Activated CD8-positive, alpha-beta memory T cell treated with anti-CD3 and anti-CD28 coated beads, Interleukin-2, amount 10 ng/mL, durations not matched to agents 7 days and 5 days (primary cell): Measurements from ENCODE around the gene USO1. TPM values are rescaled to one million over a fixed set of nuclear protein-coding genes. Genes with fewer than 3 reads are reported as not detected.
"Not testable (repeated sequence)": the region's sequence is repeated elsewhere in the genome, so short reads cannot be mapped to it uniquely, and the experiment has no call there.

Experiments
- ATAC-seq: fragments of 150-1000 bp; cut with Tn5 transposase; one replicate; pipeline ENCODE4 v1.10.0; 2021; ENCODE audit warnings: moderate library complexity
- CTCF ChIA-PET: fragments of 350-600 bp; sonication (Branson Sonifier 250); formaldehyde crosslinking; loops from one replicate; lab custom pipeline; 2021; ENCODE audit warnings: antibody characterized with exemption; lab: Charles Lee
- DNase-seq: peaks from one replicate; pipeline ENCODE4 v3.0.0-alpha.2; 2020
- H3K27ac Mint-ChIP-seq: one replicate; pipeline ENCODE4 v1.8.0; 2021; ENCODE audit warnings: mild to moderate bottlenecking, mixed read lengths
- H3K27me3 Mint-ChIP-seq: one replicate; pipeline ENCODE4 v1.8.0; 2021; ENCODE audit warnings: mixed read lengths
- H3K36me3 Mint-ChIP-seq: one replicate; pipeline ENCODE4 v1.8.0; 2021; ENCODE audit warnings: mild to moderate bottlenecking, mixed read lengths
- H3K4me1 Mint-ChIP-seq: one replicate; pipeline ENCODE4 v1.8.0; 2021; ENCODE audit warnings: mixed read lengths
- H3K4me3 Mint-ChIP-seq: one replicate; pipeline ENCODE4 v1.8.0; 2021; ENCODE audit warnings: mild to moderate bottlenecking, moderate library complexity, mixed read lengths
- H3K9me3 Mint-ChIP-seq: one replicate; pipeline ENCODE4 v1.8.0; 2022; ENCODE audit warnings: low read depth, mixed read lengths
- total RNA-seq, 2 experiments: library from RNA; stranded (reverse); gene quantifications; one replicate each; pipeline ENCODE4 v1.2.3, GENCODE V29; 2021

Gene USO1
- total RNA-seq, 2 experiments from 2014 or later = 30.1 to 43.1 TPM

DNA sequence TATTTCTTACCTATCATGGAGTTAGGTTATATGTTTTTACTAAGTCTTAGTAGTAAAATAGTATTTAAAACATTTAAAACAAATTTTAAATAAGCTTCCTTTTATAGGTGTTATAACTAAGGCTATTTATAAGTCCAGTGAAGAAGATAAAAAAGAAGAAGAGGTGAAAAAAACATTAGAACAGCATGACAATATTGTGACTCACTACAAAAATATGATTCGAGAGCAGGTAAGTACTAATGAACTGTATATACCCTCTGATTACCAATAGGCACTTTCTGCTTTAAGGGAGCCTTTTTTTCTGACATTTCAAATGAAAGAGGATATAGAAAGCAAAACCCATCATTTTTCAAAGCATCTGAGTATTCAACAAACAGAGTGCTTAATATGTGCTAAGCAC lies 76.6 kb downstream of the USO1 start:
- peaks cover 28% of the 10 kb centered on the region for H3K36me3 Mint-ChIP-seq
- ATAC-seq = no peak
- no peak overlapping the region for H3K27ac Mint-ChIP-seq
- no peak overlapping the region for H3K4me3 Mint-ChIP-seq
- H3K27me3 Mint-ChIP-seq = no peaks in the 10 kb centered on the region
- CTCF ChIA-PET = interaction anchor here (0.7 kb wide), 1 partner anchor 10 kb away, joined by 3 read pairs; no protein-coding TSS in a partner anchor
- DNase-seq = no peak
- no peaks in the 10 kb centered on the region for H3K4me1 Mint-ChIP-seq
- no peaks in the 10 kb centered on the region for H3K9me3 Mint-ChIP-seq

DNA sequence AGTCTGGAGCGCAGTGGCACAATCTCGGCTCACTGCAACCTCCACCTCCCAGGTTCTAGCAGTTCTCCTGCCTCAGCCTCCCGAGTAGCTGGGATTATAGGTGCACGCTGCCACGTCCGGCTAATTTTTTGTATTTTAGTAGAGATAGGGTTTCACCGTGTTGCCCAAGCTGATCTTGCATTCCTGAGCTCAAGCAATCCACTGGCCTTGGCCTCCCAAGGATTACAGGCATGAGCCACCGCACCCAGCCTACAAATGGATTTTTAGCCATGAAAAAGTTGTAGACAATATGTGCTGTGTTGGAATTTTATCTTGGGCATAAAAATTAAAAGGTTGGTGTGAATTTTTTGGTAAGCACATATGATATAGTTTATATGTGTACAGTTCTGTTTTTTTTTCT lies 81.7 kb downstream of the USO1 start:
- DNase-seq, H3K4me3 Mint-ChIP-seq, H3K9me3 Mint-ChIP-seq, H3K4me1 Mint-ChIP-seq, H3K27me3 Mint-ChIP-seq, CTCF ChIA-PET, H3K27ac Mint-ChIP-seq, ATAC-seq: not testable (repeated sequence)
- peaks cover 36% of the 10 kb centered on the region for H3K36me3 Mint-ChIP-seq

DNA sequence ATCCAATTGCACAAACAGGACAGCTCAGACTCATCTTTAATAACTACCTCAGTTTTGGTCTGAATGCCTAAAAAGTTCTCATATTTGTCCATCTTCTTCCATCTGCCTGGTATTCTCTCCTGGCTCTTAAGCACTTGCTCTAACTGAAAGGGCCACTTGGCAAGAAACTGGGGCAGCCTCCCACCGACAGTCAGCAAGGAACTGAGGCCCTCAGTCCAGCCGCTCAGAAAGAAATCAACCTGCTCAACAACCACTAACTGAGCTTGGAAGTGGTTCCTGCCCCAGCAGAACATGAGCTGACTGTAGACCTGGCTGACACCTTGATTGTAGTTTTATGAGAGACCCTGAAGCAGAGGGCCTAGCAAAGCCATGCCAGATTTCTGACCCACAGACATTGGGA lies 93.5 kb downstream of the USO1 start:
- ATAC-seq = no peak
- Mint-ChIP-seq H3K4me3 (no peak overlapping the region), H3K36me3 (peaks cover 22% of the 10 kb centered on the region), H3K4me1 (no peaks in the 10 kb centered on the region), H3K9me3 (no peaks in the 10 kb centered on the region), H3K27me3 (no peaks in the 10 kb centered on the region), H3K27ac (no peak overlapping the region)
- no peak for DNase-seq
- CTCF ChIA-PET = no interaction called here

DNA sequence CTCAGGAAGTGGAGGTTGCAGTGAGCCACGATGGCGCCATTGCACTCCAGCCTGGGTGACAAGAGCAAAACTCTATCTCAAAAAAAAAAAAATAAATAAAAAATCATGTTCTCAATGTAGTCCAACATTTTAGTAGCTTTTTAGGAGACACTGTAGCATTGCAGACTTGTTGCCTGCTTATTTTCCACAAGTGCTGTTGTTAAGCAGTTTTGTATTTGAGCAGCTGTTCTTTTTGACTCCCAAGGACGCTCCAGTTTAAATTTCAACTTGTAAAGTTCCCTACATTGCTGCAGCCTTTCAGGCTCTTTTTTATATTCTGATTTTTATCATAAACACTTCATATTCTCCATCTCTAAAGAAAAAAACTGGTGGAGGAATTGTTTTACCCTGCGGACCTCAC lies 94.7 kb downstream of the USO1 start:
- Mint-ChIP-seq H3K27ac (no peak overlapping the region), H3K27me3 (no peaks in the 10 kb centered on the region), H3K4me3 (no peak overlapping the region), H3K4me1 (no peaks in the 10 kb centered on the region), H3K9me3 (no peaks in the 10 kb centered on the region), H3K36me3 (peaks cover 18% of the 10 kb centered on the region)
- DNase-seq (no peak), ATAC-seq (no peak)
- CTCF ChIA-PET = no interaction called here

DNA sequence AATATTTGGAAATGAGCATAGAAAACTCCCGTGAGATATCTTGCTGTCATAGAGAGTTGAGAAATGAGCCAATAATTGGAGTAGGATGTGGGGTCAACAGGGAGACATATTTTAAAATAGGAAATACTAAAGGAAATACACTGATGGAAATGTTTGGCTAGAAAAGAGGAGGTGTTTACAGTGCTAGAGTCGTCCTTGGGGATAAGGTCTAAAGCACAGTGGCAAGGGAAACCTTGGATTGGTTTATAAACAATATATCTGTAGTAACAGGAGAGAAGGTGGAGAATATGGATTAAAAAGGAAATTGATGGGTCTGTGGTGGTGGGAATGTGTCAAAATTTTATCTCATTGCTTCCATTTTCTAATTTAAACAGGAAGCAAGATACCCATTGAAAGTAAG lies 95.8 kb downstream of the USO1 start:
- CTCF ChIA-PET = no interaction called here
- H3K27ac Mint-ChIP-seq = no peak overlapping the region
- no peak for ATAC-seq
- no peak for DNase-seq
- no peak overlapping the region for H3K4me3 Mint-ChIP-seq
- H3K4me1 Mint-ChIP-seq = no peaks in the 10 kb centered on the region
- H3K9me3 Mint-ChIP-seq = no peaks in the 10 kb centered on the region
- peaks cover 9% of the 10 kb centered on the region for H3K36me3 Mint-ChIP-seq
- no peaks in the 10 kb centered on the region for H3K27me3 Mint-ChIP-seq

DNA sequence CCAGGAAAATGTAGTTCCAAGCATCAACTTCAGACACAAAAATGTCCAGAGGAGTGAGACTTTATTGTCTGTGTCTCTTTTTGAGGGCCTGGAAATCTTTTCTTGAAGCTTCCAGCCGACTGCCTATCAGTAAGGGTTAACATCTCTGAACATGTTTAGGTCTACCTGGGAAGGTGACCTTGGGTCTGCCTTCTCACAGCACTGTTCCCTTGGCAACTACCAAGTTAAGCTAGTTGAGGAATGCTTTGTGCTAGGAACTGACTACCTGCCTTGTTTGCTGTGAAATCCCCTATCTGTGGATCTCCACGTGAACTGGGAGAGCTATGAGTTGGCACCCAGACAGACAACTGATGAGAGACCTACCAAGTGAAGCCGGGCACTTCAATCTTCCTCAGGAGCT lies 96.3 kb downstream of the USO1 start:
- Mint-ChIP-seq H3K4me1 (no peaks in the 10 kb centered on the region), H3K4me3 (no peak overlapping the region), H3K36me3 (peaks cover 5% of the 10 kb centered on the region), H3K9me3 (no peaks in the 10 kb centered on the region), H3K27me3 (no peaks in the 10 kb centered on the region), H3K27ac (no peak overlapping the region)
- ATAC-seq (no peak), DNase-seq (no peak)
- CTCF ChIA-PET = no interaction called here

DNA sequence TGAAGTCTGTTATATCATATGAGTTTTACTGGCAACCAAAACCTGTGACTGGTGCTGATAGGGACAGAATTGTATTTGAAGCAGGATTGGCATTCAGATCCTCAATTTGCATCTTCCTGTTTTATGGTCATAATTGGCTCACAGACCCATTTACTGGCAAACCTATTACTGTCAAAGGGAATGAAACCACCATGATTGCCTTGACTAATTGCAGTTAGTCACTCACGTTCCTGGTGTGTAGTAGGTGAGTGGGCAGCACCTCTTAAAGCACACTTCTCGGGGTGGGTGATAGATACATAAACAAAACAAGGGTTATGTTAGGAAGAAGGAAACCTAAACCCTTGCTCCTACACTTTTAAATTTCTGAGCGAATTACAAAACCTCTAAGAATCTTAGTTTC lies 96.8 kb downstream of the USO1 start:
- CTCF ChIA-PET = no interaction called here
- ATAC-seq (no peak), DNase-seq (no peak)
- Mint-ChIP-seq H3K4me3 (no peak overlapping the region), H3K27me3 (no peaks in the 10 kb centered on the region), H3K4me1 (no peaks in the 10 kb centered on the region), H3K9me3 (no peaks in the 10 kb centered on the region), H3K36me3 (peaks cover 2% of the 10 kb centered on the region), H3K27ac (no peak overlapping the region)

DNA sequence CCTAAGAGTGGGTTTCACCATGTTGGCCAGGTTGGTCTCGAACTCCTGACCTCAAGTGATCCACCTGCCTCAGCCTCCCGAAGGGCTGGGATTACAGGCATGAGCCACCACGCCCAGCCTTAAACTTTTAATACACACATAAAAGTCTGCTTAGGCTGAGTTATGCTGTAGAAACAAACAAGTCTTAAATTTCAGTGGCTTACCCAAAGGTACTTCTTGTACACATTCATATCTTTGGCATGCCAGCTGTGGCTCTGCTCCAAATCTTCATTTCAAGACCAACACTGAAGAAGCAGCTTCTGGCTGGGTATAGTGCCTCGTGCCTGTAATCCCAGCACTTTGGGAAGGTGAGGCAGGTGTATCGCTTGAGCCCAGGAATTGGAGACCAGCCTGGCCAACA lies 97.6 kb downstream of the USO1 start:
- ATAC-seq (no peak), DNase-seq (no peak)
- Mint-ChIP-seq H3K36me3 (no peaks in the 10 kb centered on the region), H3K9me3 (no peaks in the 10 kb centered on the region), H3K4me1 (no peaks in the 10 kb centered on the region), H3K4me3 (no peak overlapping the region), H3K27ac (no peak overlapping the region), H3K27me3 (no peaks in the 10 kb centered on the region)
- CTCF ChIA-PET = no interaction called here

DNA sequence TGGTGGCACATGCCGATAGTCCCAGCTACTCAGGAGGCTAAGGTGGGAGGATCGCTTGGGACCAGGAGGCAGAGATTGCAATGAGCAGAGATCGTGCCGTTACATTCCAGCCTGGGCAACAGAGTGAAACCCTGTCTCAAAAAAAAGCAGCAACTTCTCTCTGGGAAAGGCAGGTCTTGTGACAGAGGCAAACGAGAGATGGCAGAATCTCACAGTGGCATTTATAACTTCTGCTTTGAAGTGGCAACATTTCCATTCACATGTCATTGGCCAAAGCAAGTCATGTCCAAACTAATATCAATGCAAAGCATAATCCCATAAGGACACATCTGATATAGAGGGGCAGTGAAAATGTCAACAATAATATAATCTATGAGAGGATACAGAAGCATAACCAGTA lies 98.0 kb downstream of the USO1 start:
- Mint-ChIP-seq H3K9me3 (no peaks in the 10 kb centered on the region), H3K4me3 (no peak overlapping the region), H3K4me1 (no peaks in the 10 kb centered on the region), H3K36me3 (no peaks in the 10 kb centered on the region), H3K27me3 (no peaks in the 10 kb centered on the region), H3K27ac (no peak overlapping the region)
- CTCF ChIA-PET = interaction anchor here (0.6 kb wide), 1 partner anchor 127 kb away, joined by 4 read pairs; no protein-coding TSS in a partner anchor
- ATAC-seq (no peak), DNase-seq (no peak)

DNA sequence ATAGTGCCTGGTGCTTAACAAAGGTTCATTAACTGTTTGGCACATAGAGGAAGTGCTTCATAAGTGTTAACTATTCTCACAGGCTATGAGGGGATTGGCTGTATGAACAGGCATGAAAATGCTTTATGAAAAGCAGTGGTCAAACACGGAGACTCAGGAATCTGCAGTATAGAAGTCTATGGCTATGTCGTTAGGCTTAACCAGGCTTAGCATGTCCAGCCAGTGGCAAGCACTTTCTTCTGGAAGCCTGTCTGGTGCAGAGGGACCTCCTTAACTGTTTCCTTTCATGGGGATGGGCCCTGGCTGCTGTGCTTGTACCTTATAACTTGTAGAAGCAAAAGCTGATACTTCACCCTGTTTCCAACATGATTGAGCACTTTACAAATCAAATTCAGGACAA lies 99.4 kb downstream of the USO1 start:
- H3K36me3 Mint-ChIP-seq = no peaks in the 10 kb centered on the region
- H3K9me3 Mint-ChIP-seq = no peaks in the 10 kb centered on the region
- no peaks in the 10 kb centered on the region for H3K4me1 Mint-ChIP-seq
- peaks cover 3% of the 10 kb centered on the region for H3K27me3 Mint-ChIP-seq
- CTCF ChIA-PET = no interaction called here
- no peak for ATAC-seq
- no peak for DNase-seq
- H3K4me3 Mint-ChIP-seq = no peak overlapping the region
- no peak overlapping the region for H3K27ac Mint-ChIP-seq

DNA sequence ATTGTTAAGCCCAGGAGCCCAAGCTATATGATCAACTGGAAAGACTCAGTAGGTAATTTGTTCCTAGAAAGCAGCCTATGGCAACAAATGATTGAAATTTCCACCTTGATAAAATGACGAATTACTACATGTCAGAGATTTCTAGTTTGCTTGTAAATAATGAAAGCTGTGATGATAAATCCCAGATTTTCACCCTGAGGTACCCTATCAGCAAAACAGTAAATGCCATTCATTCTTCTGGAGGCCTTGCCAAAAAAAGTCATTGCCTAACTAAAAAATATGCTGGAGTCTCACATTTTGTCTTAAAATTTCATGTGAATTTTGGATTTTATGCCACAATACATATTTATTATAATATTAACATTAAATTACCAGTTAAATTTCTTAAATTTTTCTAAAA lies 106.5 kb downstream of the USO1 start:
- Mint-ChIP-seq H3K4me3 (no peak overlapping the region), H3K4me1 (no peaks in the 10 kb centered on the region), H3K36me3 (no peaks in the 10 kb centered on the region), H3K27me3 (peaks cover 15% of the 10 kb centered on the region), H3K27ac (no peak overlapping the region), H3K9me3 (no peaks in the 10 kb centered on the region)
- DNase-seq (no peak), ATAC-seq (no peak)
- CTCF ChIA-PET = no interaction called here

DNA sequence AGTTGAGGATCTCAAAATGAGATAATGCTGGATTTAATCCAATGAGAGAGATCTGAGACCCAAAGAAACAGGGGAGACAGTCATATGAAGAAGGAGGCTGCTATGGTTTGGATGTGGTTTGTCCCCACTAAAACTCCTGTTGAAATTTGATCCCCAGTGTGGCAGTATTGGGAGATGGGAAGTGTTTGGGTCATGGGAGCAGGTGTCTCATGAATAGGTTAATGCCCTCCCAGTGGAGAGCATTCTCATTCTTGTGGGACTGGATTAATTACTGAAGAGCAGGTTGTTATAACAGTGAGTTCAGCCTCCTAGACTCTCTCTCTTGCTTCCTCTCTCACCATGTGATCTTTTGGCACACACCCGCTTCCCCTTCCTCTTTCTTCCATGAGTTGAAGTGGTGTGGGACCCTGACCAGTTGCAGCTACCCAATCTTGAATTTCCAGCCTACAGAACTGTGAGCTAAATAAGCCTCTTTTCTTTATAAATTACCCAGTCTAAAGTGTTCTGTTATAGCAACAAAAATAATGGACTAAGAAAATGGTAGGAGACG lies 107.6 kb downstream of the USO1 start:
- peaks cover 15% of the 10 kb centered on the region for H3K27me3 Mint-ChIP-seq
- CTCF ChIA-PET = interaction anchor here (1.0 to 1.2 kb wide), 2 partner anchors 13 to 16 kb away, joined by 3 to 4 read pairs; no protein-coding TSS in a partner anchor

DNA sequence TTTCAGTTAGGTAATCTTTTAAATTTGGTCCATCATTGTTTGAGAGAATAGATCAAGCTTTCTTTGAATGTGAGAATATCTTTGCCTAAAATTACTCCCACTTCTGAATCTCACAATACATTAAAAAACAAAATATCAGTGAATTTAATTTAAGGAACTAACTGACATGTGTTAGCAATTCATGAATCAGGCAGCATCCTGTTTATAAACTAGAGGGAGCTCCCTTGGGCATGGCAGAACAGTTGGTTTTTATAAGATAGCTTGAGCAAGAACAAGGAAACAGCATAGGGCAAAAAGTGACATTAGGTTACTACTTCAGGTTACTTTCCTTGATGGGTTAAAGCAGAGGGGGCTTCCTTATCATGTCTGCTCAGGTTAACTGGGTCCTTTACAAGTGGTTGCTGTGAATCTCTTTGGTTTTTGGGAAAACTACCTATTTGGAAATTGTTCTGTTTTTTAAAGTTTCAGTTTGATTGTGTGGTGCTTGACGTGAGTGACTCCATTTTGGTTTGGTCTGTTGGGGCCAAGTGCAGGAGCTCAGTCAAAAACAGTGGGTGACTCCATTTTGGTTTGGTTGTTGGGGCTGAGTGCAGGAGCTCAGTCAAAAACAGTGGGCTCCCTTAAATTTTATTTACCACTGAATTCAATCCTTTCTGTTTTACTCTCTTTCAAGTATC lies 109.9 kb downstream of the USO1 start:
- no peak for DNase-seq

More for the DNA sequence above, 107.6 kb downstream of the USO1 start:
- no peak overlapping the region for H3K27ac Mint-ChIP-seq
- no peaks in the 10 kb centered on the region for H3K36me3 Mint-ChIP-seq
- DNase-seq (no peak), ATAC-seq (no peak)
- H3K4me1 Mint-ChIP-seq = no peaks in the 10 kb centered on the region
- no peaks in the 10 kb centered on the region for H3K9me3 Mint-ChIP-seq
- H3K4me3 Mint-ChIP-seq = no peak overlapping the region

DNA sequence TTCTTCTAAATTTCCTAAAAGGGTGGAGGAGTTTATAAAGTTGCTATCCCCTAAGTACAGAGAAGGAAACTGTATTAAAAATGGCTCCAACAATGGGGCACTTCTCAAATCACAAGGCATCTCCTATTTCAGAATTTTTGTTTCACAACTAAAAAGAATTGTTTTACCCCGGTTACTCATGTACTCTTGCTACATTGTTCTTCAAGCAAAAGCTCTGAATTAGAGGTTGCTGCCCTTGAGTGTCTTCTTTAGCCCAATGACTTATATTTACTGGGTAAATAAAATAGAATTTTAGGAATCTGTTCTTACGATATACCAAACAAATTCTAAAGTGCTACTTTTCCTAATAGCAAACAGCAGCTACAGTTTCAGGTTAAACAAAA lies 110.4 kb downstream of the USO1 start:
- Mint-ChIP-seq H3K4me3 (no peak overlapping the region), H3K27me3 (peaks cover 11% of the 10 kb centered on the region), H3K4me1 (no peaks in the 10 kb centered on the region), H3K36me3 (no peaks in the 10 kb centered on the region), H3K9me3 (no peaks in the 10 kb centered on the region), H3K27ac (no peak overlapping the region)
- DNase-seq (no peak), ATAC-seq (no peak)
- CTCF ChIA-PET = interaction anchor here (0.6 to 1.8 kb wide), 3 partner anchors 11 to 520 kb away, joined by 3 to 8 read pairs (median 3); no protein-coding TSS in a partner anchor

More for the DNA sequence above, 109.9 kb downstream of the USO1 start:
- H3K36me3 Mint-ChIP-seq = no peaks in the 10 kb centered on the region
- no peaks in the 10 kb centered on the region for H3K4me1 Mint-ChIP-seq
- H3K9me3 Mint-ChIP-seq = no peaks in the 10 kb centered on the region
- ATAC-seq = no peak
- H3K4me3 Mint-ChIP-seq = no peak overlapping the region
- CTCF ChIA-PET = interaction anchor here (0.6 to 1.8 kb wide), 3 partner anchors 12 to 520 kb away, joined by 3 to 8 read pairs (median 3); no protein-coding TSS in a partner anchor
- peaks cover 11% of the 10 kb centered on the region for H3K27me3 Mint-ChIP-seq
- no peak overlapping the region for H3K27ac Mint-ChIP-seq
